NCI-H1694 treated with DMSO at 0.1 percent for 48 hours (cell line): Measurements from ENCODE around the gene RGS17.
"Not testable (repeated sequence)": the region's sequence is repeated elsewhere in the genome, so short reads cannot be mapped to it uniquely, and the experiment has no call there.

Experiments
- DNase-seq: peaks from one replicate; lab custom pipeline; 2025; lab: John Stamatoyannopoulos, UW

RGS17 gene

GRCh38 chr6:152984513-152984872, 146.6 kb downstream of the RGS17 start:
- no peak for DNase-seq

DNA sequence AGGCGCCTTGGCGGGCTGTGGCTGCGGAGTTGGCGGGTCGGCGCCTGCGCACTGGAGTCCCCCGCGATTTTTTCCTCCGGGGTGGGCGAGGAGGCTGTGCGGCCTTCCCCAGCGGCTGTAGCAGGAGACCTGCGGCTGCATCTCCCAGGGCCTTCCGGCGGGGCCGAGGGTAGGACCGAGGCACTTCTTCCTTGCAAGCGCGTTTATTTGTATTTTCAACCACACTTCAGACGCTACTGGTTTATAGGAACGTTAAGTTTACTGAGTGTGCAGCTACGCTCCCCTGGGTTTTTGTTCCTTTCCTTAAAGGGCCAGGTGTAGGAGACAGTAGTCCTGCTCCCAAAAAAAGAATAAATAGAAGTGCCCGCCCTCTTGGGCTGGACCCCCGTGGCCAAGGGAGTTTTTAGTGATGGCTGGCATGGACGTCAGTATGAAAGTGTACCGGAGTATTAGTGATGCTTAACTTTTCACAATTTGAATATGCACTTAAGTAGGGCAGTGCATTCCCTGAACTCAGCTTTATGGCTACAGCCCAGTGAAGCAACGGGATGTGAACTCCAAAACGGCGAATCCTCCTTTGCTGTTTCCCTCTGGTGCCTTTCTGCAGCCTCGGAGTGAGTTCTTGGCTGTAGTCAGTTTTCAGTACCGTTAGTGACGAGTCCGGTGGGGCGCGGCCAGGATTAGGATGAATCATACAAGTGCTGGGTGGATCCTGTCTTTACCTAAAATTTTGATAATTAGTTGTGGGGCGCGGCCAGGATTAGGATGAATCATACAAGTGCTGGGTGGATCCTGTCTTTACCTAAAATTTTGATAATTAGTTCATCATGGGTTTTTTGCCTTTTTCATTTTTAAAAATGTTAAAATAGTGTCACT, 147.2 kb downstream of the RGS17 start:
- DNase-seq = peak; percentile 52

GRCh38 chr6:152982904-152983636, 148.0 kb downstream of the RGS17 start, which contains the start of gene FBXO5:
FBXO5 (minus strand) TSS chr6:152983041; CDS start chr6:152982959, 82 bp downstream.
- DNase-seq = peak; percentile 93

- no peak for DNase-seq
These were observed 148.8 kb downstream of the RGS17 start for GRCh38 chr6:152981989-152982903.

DNA sequence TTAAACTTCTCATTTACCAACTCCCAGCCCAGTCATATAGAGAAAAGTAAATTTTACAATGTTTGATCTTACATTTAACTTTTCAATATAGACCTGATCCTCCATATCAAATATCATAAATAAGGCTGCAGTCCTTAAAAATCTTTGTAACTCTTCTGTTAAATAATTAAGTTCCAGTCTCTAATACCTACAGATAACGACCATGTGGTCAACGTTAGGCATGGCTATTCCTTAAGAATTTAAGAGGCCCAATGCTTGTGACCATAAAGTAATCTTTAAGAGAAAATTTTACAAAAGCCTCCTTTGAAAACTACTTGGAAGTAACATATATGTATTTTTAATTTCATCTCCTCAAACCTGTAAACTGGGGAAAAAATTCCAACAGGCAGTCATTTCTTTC, 149.9 kb downstream of the RGS17 start:
- no peak for DNase-seq

- no peak for DNase-seq
These were observed 150.4 kb downstream of the RGS17 start for GRCh38 chr6:152980656-152981055.

DNA sequence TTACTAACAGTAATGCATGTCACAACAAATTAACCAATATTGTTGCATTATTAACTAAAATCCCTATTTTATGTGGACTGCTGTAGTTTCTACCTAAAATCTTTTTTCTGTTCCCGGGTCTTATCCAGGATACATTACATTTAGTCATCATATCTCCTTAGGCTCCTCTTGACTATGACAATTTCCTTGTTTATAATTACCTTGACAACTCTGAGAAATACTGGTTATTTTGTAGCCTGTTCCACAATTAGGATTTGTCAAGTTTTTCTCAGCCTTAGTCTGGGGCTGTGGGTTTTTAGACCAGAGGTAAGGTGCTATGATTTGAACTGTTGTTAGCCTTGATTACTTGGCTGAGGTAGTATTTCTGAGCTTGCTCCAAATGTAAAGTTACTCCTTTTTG, 152.0 kb downstream of the RGS17 start:
- no peak for DNase-seq

GRCh38 chr6:152978058-152978457, 153.0 kb downstream of the RGS17 start:
- no peak for DNase-seq

DNA sequence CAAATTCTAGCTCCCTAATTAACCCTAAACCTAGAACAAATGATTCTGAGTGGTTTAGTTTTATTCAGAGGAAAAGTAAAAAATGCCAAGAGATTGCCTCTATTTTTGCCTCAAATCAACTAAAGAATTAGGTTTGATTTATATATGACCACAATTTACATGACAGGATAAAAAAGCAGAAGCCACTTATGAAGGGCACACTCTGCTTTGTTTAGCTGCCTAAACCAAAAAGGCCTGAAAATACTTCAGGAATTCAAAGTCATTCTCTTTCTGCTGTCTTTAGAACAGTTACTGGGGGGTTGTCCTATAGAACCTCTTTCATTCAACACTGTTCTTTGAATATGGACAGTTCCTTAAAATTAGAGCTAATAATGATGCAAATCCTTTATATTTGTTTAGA, 153.5 kb downstream of the RGS17 start:
- DNase-seq = no peak

DNA sequence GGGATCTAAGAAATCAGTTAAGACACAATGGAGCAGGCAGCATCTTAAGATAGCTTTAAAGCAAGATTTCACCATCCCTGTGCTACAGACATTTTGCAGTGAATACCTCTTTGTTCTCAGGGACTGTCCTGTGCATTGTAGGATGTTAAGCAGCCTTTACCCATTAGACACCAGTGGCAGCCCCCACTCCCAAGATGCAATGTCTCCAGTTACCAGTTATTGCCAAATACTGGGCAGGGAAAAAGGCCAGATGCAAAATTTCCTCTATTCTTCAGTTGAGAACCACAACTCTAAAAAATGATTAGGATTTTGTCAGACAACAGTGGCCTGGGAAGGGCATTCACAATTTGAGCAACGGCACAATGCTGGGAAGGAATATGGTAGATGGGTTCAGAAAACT, 154.3 kb downstream of the RGS17 start:
- DNase-seq = no peak

- DNase-seq = no peak
These were observed 155.7 kb downstream of the RGS17 start for GRCh38 chr6:152975204-152975915.

DNA sequence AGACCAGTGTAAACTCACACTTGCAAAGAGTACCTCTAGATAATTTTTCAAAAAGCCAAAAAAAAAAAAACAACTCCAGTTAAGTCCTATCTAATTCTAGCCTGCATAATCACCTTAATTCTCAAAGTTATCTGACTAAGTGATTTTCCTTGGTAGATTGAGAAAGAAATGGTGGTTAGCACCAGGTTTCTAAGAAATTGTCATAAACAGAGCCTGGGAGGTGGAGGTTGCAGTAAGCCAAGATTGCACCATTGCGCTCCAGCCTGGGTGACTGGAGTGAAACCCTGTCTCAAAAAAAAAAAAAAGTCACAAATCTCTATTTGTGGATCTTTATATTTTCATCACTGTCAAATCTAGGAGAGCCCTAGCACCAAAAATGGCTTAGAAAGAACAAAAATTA, 157.2 kb downstream of the RGS17 start:
- no peak for DNase-seq

DNA sequence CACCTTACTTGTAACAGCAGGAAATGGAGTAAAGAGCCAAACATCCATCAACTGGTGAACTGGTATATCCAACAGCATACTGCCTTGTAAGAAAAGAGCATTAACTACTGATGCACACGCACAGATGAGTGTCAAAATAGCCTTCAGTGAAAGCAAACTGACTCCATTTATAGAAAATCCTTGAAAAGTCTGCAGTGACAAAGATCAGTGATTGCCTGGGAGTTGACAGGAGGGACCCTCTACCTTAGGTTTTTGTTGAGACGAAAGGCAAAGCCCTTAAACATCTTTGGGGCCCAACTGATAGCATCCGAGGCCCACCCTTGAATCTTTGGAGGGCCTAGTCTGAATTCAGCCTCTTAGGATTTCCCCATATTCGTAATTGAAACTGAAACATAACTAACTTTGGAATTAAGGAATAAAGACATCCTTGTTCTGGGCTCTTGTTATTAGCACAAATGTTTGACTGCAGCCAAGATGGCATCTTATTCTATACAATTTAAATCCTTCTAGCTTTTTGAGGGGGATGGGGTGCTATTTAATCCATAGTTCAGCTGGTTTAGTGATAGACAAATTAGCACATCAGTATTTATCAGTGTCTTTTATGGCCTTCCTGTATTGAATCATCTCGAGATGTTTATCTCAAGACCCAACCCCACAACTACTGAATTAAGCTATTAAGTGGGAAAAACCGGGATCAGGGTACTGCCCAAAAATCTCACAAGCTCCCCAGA, 161.2 kb downstream of the RGS17 start:
- DNase-seq = no peak

- DNase-seq = not testable (repeated sequence)
These were observed 164.8 kb downstream of the RGS17 start for GRCh38 chr6:152966168-152966894.

DNA sequence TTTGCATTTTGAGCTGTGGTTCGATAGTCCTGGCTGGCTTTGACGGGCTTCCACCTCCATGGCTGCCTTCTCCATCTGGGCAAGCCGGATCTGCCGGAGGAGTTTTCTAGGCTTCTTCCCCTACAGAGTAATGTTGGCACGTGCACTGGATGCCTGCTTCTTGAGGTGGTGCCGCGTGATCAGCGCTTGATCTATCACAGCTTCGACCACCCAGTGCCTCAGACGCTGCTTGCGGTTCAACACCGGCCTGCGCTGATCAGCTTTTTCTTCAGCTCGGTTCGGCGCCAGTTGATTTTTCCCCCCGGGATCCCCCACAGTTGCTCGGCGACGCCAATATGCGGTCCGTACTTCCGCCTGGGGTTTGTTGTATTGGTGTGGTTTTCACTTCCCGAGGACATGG, 171.7 kb downstream of the RGS17 start:
- DNase-seq = no peak

DNA sequence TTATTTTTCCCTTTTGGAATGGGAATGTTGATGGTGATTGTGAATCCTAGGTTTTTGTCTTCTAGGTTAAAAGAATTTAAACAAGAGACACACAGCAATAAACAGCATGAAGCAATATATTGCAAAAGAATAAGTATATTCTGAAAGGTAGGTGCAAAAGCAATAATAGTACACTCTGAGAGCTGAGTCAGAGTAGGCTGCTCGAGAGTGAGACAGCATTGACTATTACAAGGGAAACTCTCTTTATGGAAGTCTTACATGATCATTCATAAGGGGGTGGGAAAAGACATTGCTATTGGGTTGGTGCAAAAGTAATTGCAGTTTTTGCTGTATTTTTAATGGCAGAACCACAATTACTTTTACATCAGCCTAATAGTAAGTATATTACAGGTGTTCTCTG, 173.3 kb downstream of the RGS17 start:
- DNase-seq = no peak
